Measurements from ENCODE around the gene UPK1B. TPM values are rescaled to one million over a fixed set of nuclear protein-coding genes. Genes with fewer than 3 reads are reported as not detected.
"Not testable (repeated sequence)": the region's sequence is repeated elsewhere in the genome, so short reads cannot be mapped to it uniquely, and the experiment has no call there.

Gene UPK1B
- total RNA-seq, 1 donor from 2014 or later, result 1.9 TPM

GRCh38 chr3:119223511-119223910 is 50.1 kb downstream of the UPK1B start:
- DNase-seq (ENCODE audit: low read depth), result no peak

DNA sequence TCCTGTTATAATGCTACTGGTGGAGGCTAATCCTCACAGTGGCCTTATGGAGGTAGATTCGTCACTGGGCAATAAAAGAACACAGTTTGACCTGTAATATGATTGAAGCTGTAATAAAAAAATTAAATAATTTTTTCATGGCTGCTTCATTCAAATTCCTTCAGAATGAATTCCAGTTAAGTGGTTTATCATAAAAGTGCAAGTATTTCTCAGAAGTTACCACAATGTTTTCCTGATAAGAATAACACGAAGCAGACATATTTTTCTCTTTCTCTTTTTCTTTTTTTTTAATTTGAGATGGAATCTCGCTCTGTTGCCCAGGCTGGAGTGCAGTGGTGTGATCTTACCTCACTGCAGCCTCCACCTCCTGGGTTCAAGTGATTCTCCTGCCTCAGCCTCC is 51.7 kb downstream of the UPK1B start:
- no peak for DNase-seq (ENCODE audit: low read depth)

DNA sequence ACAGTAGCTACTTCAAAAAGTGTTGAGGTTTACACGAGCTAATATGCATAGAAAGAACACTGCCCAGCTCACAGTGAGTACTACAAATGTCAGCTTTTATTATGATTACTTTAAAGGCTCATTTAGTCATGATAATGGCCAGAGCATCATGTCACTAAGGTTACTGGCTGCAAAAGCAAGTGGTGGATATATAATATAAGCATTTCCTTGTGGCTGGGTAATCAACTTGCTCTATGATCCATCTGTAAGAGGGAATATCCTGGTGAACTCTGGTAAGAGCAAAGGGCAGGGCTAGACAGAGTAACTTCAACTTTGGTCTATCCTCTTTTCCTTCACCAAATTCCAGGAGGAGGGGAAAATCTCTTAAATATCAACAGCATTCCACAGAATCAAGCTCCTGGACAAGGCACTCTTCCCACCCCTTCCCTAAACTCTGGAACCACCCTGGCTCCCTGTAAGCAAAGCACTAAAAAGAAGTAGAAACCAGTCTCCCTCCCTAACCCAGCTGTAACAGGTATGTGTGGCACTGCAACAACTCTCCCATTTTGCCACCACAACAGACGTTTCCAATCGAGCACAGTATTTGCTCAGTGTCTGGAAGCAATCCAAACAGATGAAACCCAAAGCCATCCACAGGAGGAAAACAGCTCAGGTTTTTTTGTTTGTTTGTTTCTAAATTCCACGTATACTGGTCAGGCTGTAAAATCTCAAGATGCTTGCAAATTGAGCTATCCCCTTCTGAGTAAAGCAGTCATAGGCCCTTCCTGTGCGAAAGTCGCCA is 53.9 kb downstream of the UPK1B start:
- no peak for DNase-seq (ENCODE audit: low read depth)

DNA sequence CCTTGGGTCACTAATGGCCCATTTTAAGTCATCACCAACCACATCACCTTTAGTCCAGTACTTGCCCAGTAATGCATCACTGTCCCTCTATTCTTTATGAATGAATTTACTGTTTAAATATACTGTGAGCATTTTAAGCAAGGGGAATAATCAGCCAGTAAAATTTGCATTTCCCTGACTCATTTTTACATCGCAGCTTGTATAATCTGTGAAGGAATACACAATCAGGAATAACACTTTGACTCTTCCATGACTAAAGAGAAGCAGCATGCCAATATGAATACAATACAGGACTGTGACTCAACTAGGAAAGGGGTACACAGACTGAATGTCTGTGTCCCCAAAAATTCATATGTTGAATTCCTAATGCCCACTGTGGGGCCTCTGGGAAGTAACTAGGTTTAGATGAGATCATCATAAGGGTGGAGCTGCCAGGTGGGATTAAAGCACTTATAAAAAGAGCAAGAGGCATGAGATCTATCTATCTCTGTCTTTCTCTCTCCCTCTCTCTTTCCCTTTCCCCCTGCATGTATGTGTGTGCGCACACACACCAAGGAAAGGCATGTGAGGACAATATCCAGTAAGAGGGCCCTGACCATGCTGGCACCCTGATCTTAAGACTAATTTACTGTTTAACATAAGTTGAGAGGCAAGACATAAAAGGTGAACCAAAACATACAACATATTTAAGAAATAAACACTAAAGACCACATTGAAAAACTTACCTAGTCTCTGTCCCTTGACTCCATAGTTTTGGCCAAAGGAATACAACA is 55.2 kb downstream of the UPK1B start:
- no peak for DNase-seq (ENCODE audit: low read depth)

- no peak for DNase-seq (ENCODE audit: low read depth)
Measured at GRCh38 chr3:119229190-119229589, 55.8 kb downstream of the UPK1B start.

DNA sequence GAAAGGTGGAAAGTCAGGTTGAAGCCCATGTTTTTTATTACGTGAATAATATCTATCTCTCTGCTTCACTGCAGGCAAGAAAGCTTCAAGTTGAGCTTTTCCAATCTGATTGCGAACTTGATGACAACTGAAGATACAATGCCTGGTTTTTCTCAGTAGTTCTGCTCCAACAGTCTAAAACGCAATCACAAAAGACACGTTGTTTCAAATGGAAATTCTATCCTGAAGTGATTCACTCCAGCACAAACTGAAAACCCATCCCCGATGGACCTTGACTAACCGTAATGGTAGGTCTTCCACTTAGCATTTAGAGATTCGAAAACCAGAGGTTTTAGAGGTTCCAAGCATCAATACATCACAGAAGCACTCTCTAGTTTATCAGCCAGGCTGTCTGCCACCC is 56.7 kb downstream of the UPK1B start:
- DNase-seq (ENCODE audit: low read depth), result no peak

DNA sequence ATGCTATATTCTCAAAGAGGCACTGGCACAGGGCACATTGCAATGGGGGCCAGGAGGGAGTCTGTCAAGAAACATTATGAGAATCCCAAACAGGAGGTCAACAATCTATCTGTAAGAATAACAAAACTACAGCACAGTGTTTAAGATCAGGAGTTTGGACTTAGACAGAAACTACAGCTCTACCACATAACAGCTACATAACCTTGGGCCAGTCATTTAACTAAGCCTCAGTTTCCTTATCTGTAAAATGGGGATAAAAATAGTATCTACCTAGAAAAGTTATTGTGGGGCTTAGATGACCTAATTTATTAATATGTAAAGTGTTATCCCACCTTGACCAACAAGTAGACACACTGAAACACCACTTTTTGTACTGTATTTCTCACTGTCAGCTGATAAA is 57.3 kb downstream of the UPK1B start:
- no peak for DNase-seq (ENCODE audit: low read depth)

- no peak for DNase-seq (ENCODE audit: low read depth)
Measured at GRCh38 chr3:119234610-119235009, 61.2 kb downstream of the UPK1B start.

GRCh38 chr3:119235151-119235550 is 61.8 kb downstream of the UPK1B start:
- DNase-seq (ENCODE audit: low read depth), result peak; percentile 45

GRCh38 chr3:119236756-119237155 is 63.4 kb downstream of the UPK1B start:
- no peak for DNase-seq (ENCODE audit: low read depth)

- no peak for DNase-seq (ENCODE audit: low read depth)
Measured at GRCh38 chr3:119237299-119237698, 63.9 kb downstream of the UPK1B start.

DNA sequence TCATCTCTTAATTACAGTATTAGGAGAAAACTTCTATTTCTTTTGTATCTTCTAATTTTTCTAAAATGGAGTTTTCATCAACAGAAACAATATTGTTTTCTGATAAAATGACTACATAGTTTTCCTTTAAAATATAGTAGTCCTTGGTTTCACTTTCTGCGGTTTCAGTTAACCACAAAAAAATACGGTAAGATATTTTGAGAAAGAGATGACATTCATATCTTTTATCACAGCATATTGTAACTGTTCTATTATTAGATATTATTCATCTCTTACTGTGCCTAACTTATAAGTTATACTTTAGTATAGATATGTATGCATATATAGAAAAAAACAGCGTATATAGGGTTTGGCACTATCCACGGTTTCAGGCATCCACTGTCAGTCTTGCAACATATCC is 65.0 kb downstream of the UPK1B start:
- no peak for DNase-seq (ENCODE audit: low read depth)

GRCh38 chr3:119239206-119239820 is 65.9 kb downstream of the UPK1B start:
- no peak for DNase-seq (ENCODE audit: low read depth)

- peak; percentile 42 for DNase-seq (ENCODE audit: low read depth)
Measured at GRCh38 chr3:119240101-119240590, 66.7 kb downstream of the UPK1B start.

GRCh38 chr3:119240591-119241434 is 67.4 kb downstream of the UPK1B start, which contains the start of gene B4GALT4:
Gene B4GALT4 (minus strand): TSS chr3:119240878. CDS start chr3:119230099, 10,779 bp downstream.
- DNase-seq (ENCODE audit: low read depth), result peak; percentile 68

DNA sequence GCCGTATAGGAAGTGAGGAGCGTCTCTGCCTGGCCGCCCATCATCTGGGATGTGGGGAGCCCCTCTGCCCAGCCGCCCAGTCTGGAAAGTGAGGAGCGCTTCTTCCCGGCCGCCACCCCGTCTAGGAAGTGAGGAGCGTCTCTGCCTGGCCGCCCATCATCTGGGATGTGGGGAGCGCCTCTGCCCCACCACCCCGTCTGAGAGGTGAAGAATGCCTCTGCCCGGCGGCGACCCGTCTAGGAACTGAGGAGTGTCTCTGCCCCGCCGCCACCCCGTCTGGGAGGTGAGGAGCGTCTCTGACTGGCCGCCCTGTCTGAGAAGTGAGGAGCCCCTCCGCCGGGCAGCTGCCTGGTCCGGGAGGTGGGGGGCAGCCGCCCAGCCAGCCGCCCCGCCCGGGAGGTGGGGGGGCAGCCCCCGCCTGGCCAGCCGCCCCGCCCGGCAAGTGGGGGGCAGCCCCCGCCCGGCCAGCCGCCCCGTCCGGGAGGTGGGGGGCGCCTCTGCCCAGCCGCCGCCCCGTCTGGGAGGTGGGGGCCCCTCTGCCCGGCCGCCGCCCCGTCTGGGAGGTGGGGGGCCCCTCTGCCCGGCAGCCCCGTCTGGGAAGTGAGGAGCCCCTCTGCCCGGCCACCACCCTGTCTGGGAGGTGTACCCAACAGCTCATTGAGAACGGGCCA is 69.1 kb downstream of the UPK1B start:
- not testable (repeated sequence) for DNase-seq (ENCODE audit: low read depth)

GRCh38 chr3:119243058-119243529 is 69.7 kb downstream of the UPK1B start:
- DNase-seq (ENCODE audit: low read depth), result not testable (repeated sequence)

- DNase-seq (ENCODE audit: low read depth), result no peak
Measured at GRCh38 chr3:119243712-119244111, 70.3 kb downstream of the UPK1B start.

DNA sequence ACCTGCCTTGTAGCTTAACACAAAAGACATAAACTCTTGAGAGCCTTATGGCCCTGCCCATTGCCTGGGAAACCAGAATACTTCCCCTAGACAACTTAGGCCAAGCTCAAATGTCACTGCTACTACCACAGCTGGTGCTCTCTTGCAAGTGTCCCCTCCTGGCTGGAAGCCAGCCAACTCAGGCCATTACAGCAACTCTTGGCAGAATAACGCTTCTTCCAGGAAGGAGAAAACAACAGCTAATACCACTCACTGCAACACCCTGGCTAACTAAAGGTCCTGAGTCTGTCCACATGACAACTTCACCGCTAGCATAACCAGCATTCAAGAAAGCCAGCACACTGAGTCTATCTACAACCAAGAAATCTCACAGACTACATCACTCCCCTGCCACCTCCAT is 72.4 kb downstream of the UPK1B start:
- no peak for DNase-seq (ENCODE audit: low read depth)
